GM13976 (cell line): ENCODE measurements around the gene SPTLC1.
"Not testable (repeated sequence)": the region's sequence is repeated elsewhere in the genome, so short reads cannot be mapped to it uniquely, and the experiment has no call there.

ENCODE experiments used
- DNase-seq: peaks from one replicate; pipeline ENCODE4 v3.0.0; 2012; ENCODE audit warnings: low spot score
- CTCF ChIP-seq: IDR thresholded peaks from 2 replicates; pipeline ENCODE4 v1.5.1; 2012; ENCODE audit warnings: borderline replicate concordance, mild to moderate bottlenecking; ENCODE audit not compliant: insufficient read depth; ENCODE audit errors: extremely low read depth, missing control alignments, control extremely low read depth
- in situ Hi-C: fragments of 300-500 bp; cut with MboI; formaldehyde crosslinking; loops from one replicate; pipeline ENCODE4 v1.12.0; 2022; ENCODE audit warnings: low sequenced_read_pairs, mixed read lengths, inconsistent platforms; ENCODE audit not compliant: unreplicated experiment

SPTLC1 gene

GRCh38 chr9:92019658-92020057 is 95.6 kb downstream of the SPTLC1 start:
- no peak for DNase-seq
- TF ChIP-seq CTCF = no peak
- in situ Hi-C loops = no loop called here

GRCh38 chr9:92010705-92011536 is 104.3 kb downstream of the SPTLC1 start:
- DNase-seq = no peak
- no peak for TF ChIP-seq CTCF
- in situ Hi-C loops = no loop called here

GRCh38 chr9:92010253-92010652 is 105.0 kb downstream of the SPTLC1 start:
- in situ Hi-C loops, DNase-seq: not testable (repeated sequence)

- in situ Hi-C loops = no loop called here
- DNase-seq = no peak
- no peak for TF ChIP-seq CTCF
These were observed 107.2 kb downstream of the SPTLC1 start for GRCh38 chr9:92008041-92008440.

- no peak for TF ChIP-seq CTCF
- in situ Hi-C loops = no loop called here
- no peak for DNase-seq
These were observed 111.2 kb downstream of the SPTLC1 start for GRCh38 chr9:92004045-92004392.

GRCh38 chr9:92003308-92004044 is 111.7 kb downstream of the SPTLC1 start:
- no peak for DNase-seq
- TF ChIP-seq CTCF = no peak
- in situ Hi-C loops = no loop called here

GRCh38 chr9:92001948-92002347 is 113.3 kb downstream of the SPTLC1 start:
- in situ Hi-C loops, DNase-seq: not testable (repeated sequence)

- in situ Hi-C loops = no loop called here
- DNase-seq = no peak
These were observed 114.0 kb downstream of the SPTLC1 start for GRCh38 chr9:92001244-92001643.

More at GRCh38 chr9:92001244-92001643, 114.0 kb downstream of the SPTLC1 start:
- no peak for TF ChIP-seq CTCF
